HL-60 (cell line): Measurements from ENCODE around the gene GAS1.

ENCODE experiments used
- DNase-seq, 2 experiments: peaks; one replicate each; pipeline ENCODE4 v3.0.0-alpha.2; 2010 to 2020; ENCODE audit warnings: low read depth in 1 of 2, low spot score in 1 of 2
- H3K27ac ChIP-seq: fragments of 250-450 bp; sonication (Bioruptor Pico); replicated peaks from 2 replicates; pipeline ENCODE4 v1.5.1; 2020; ENCODE audit warnings: mild to moderate bottlenecking, moderate library complexity
- H3K27me3 ChIP-seq: fragments of 250-450 bp; sonication (Bioruptor Pico); 2 replicates; pipeline ENCODE4 v1.5.1; 2021; ENCODE audit warnings: mild to moderate bottlenecking, moderate library complexity; ENCODE audit not compliant: insufficient read depth, poor library complexity, severe bottlenecking
- H3K4me3 ChIP-seq: replicated peaks from 2 replicates; pipeline ENCODE4 v1.5.1; 2011; ENCODE audit warnings: mild to moderate bottlenecking, control low read depth, low read length; ENCODE audit not compliant: insufficient read depth
- GABPA ChIP-seq: IDR thresholded peaks from 2 replicates; pipeline ENCODE4 v1.6.1; 2012; ENCODE audit warnings: low read depth
- POLR2AphosphoS5 ChIP-seq: IDR thresholded peaks from 2 replicates; pipeline ENCODE4 v1.6.1; 2012; ENCODE audit warnings: low read depth
- SPI1 ChIP-seq: IDR thresholded peaks from 2 replicates; pipeline ENCODE4 v1.6.1; 2012; ENCODE audit warnings: low read depth, mild to moderate bottlenecking, borderline replicate concordance
- TF ChIP-seq, protein P1 (sequence below): IDR thresholded peaks from 2 replicates; pipeline ENCODE4 v1.6.1; 2012; ENCODE audit warnings: low read depth; ENCODE audit not compliant: insufficient replicate concordance
- TF ChIP-seq, protein P2 (sequence below): IDR thresholded peaks from one replicate; pipeline ENCODE4 v1.5.1; 2011; ENCODE audit warnings: low read length, control low read depth, inconsistent platforms; ENCODE audit not compliant: insufficient read depth

The GAS1 gene

DNA sequence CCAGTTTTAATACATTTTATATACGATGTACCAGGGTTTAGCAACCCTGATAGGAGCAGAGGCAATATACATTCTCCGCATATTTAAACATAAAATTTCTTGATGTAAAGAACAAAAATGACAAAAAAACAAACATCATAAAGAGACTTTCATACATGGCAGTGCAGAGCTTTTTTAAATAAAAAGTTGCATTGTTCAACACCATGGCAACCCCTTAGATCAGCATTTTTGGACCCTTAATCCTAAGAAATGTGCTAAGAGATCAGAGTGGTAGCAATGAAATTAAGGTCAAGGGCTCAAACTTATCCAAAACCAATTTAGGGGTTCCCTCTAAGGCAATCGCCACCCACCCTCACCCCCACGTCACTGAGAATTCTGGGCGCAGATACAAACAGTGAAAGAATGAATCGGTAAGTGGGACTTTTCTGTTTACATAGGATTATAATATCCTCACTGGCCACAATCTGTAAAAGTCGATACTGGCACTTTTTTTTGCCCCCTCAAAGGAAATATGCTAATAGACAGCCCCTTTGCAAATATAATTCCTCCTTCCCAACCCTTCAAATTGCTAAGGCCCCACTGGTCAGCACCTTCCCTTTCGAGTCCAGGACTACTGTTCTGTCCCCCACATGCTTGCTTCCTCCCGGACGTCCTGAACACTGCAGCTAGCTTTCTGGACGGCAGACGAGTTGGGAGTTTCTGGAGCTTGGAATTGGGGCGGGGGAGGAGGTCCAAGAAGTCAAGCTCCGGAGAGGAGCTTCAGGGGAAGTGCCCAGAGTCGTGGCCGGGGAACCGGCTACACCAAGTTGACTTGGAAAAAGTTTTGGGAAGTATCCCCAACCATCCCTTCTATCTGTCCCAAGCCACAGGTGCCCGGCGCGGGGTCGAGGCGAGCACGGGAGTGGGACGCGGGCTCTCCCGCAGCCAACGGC lies 2.2 kb downstream of the GAS1 start:
- no peak for TF ChIP-seq SPI1
- no peak for TF ChIP-seq POLR2AphosphoS5
- TF ChIP-seq GABPA, result no peak
- TF ChIP-seq, protein P1, sequence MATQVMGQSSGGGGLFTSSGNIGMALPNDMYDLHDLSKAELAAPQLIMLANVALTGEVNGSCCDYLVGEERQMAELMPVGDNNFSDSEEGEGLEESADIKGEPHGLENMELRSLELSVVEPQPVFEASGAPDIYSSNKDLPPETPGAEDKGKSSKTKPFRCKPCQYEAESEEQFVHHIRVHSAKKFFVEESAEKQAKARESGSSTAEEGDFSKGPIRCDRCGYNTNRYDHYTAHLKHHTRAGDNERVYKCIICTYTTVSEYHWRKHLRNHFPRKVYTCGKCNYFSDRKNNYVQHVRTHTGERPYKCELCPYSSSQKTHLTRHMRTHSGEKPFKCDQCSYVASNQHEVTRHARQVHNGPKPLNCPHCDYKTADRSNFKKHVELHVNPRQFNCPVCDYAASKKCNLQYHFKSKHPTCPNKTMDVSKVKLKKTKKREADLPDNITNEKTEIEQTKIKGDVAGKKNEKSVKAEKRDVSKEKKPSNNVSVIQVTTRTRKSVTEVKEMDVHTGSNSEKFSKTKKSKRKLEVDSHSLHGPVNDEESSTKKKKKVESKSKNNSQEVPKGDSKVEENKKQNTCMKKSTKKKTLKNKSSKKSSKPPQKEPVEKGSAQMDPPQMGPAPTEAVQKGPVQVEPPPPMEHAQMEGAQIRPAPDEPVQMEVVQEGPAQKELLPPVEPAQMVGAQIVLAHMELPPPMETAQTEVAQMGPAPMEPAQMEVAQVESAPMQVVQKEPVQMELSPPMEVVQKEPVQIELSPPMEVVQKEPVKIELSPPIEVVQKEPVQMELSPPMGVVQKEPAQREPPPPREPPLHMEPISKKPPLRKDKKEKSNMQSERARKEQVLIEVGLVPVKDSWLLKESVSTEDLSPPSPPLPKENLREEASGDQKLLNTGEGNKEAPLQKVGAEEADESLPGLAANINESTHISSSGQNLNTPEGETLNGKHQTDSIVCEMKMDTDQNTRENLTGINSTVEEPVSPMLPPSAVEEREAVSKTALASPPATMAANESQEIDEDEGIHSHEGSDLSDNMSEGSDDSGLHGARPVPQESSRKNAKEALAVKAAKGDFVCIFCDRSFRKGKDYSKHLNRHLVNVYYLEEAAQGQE, result no peak
- TF ChIP-seq, protein P2, sequence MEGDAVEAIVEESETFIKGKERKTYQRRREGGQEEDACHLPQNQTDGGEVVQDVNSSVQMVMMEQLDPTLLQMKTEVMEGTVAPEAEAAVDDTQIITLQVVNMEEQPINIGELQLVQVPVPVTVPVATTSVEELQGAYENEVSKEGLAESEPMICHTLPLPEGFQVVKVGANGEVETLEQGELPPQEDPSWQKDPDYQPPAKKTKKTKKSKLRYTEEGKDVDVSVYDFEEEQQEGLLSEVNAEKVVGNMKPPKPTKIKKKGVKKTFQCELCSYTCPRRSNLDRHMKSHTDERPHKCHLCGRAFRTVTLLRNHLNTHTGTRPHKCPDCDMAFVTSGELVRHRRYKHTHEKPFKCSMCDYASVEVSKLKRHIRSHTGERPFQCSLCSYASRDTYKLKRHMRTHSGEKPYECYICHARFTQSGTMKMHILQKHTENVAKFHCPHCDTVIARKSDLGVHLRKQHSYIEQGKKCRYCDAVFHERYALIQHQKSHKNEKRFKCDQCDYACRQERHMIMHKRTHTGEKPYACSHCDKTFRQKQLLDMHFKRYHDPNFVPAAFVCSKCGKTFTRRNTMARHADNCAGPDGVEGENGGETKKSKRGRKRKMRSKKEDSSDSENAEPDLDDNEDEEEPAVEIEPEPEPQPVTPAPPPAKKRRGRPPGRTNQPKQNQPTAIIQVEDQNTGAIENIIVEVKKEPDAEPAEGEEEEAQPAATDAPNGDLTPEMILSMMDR, result no peak
- Histone ChIP-seq H3K27me3 (peaks cover 38% of the 10 kb centered on the region), H3K27ac (no peak overlapping the region), H3K4me3 (no peak overlapping the region)
- DNase-seq, result no peak

DNA sequence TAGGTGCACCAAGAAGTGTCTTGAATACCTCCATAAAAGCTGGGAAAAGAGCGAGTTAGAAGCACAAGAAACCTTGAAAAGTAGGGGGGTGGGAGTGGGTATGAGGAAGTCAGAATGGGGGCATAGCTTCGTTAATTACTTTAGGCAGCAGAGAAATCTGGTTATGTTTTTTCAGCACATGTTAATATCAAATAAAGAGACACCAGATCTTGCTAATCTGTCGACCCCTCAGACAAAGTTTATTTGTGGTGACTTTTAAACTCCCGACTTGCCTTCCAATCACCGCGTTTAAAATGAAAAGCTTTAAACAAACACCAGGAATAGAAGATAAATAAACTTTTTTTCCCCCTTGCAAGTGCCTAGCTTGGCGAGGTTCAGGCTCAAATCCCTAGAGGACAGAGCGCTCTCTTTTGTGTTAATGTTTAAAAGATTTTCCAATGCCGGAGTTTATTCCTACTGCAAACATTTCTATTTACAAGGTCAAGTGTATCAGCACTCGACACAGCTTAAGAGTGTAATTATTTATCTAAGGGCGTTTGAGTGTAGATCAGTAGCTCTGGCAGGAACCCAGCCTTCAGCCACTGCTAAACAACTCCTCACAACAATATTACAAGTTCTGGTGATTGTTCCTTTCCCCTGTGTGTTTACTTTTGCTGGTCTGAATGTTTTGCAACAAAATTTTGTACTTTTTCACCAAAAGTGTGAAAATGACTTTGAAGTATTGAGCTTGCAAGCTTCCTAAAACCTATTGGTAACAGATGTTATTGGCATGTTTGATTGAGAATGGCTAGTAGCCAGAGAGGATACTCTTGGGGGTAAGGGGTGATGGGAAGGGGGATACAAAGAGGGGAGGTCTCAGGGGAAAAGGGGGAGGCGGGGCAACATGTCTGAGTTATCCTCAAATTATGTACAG lies 3.8 kb downstream of the GAS1 start:
- no peak overlapping the region for H3K4me3 ChIP-seq
- H3K27me3 ChIP-seq, result peaks cover 38% of the 10 kb centered on the region
- H3K27ac ChIP-seq, result no peak overlapping the region
- TF ChIP-seq, protein P1, result no peak
- no peak for TF ChIP-seq SPI1
- TF ChIP-seq GABPA, result no peak
- no peak for DNase-seq

DNA sequence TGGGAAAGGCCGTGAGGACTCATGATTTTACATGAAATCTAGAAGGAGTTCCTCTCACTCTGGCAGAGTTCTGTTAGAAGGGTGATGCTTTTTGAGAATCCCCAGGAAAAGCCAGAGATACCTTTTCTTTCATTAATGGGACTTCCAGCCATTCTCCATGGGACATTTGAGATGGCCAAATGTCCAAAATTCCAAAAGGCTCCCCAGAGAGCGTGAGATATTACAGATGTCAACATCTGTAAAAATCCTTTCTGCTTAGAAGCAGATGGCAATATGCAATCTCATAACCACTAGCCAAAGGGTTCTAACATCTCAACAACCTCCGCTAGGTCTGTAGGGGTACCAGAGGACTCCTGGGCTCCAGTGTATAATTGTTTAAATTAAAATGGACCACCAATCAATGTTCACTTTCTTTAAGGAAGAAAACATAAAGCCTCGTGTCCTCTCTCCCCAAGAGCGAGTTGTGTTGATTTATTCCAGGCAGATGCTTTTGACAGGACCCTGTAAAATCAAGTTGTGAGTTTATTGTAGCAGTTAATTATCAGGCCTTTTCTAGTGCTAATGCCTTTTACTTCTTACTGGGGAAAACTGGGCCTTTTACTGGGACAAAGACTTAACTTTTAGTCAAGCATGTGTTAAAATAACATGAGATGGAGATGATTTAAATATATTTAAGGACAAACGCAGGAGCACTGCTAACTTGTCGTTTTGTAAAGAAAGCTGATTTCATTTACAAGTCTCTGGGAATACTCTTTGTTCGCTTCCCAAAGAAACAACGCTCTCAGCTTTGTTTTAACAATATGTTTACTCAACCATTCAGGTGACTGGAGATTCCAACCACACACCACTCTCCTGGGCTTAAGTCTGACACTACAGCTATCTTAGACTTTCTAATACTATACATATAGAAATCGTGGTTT lies 4.8 kb downstream of the GAS1 start:
- no peak for DNase-seq
- H3K27ac ChIP-seq, result no peak overlapping the region
- H3K4me3 ChIP-seq, result no peak overlapping the region
- H3K27me3 ChIP-seq, result peaks cover 38% of the 10 kb centered on the region
- TF ChIP-seq POLR2AphosphoS5, result no peak
- TF ChIP-seq, protein P2, result no peak
- no peak for TF ChIP-seq GABPA
- TF ChIP-seq SPI1, result no peak
- TF ChIP-seq, protein P1, result no peak
